HepG2 (cell line): ENCODE data around the gene GFOD1. TPM values are rescaled to one million over a fixed set of nuclear protein-coding genes. Genes with fewer than 3 reads are reported as not detected.

Experiments used
- ATAC-seq: fragments of 200-7000 bp; cut with Tn5 transposase; 3 replicates; pipeline ENCODE4 v1.9.1; 2020; ENCODE audit warnings: mild to moderate bottlenecking, moderate library complexity
- BruUV-seq: library from RNA; stranded (reverse); fragments of 400-500 nt; replicated peaks from 2 replicates; lab custom pipeline; 2021; lab: Mats Ljungman, UMichigan
- CTCF ChIA-PET: fragments of 300-600 bp; formaldehyde crosslinking; extraction: SDS; loops from one replicate; lab custom pipeline; 2021; ENCODE audit warnings: low total read pairs, inconsistent platforms, low intra/inter-chr PET ratio; lab: Yijun Ruan, JAX
- POLR2A ChIA-PET: fragments of 350-600 bp; sonication (Branson Sonifier 250); formaldehyde crosslinking; loops from one replicate; lab custom pipeline; 2020; ENCODE audit warnings: antibody characterized with exemption, inconsistent platforms; lab: Yijun Ruan, JAX
- DNase-seq: peaks from one replicate; pipeline ENCODE4 v3.0.0-alpha.2; 2015; ENCODE audit warnings: low spot score
- FAIRE-seq: peaks from 3 replicates; lab custom pipeline; 2011; peaks lifted over from hg19 to GRCh38; lab: Jason Lieb, UNC
- H2AFZ ChIP-seq: one replicate; pipeline ENCODE4 v1.6.1; 2011; ENCODE audit warnings: low read length, inconsistent platforms
- H3K27ac ChIP-seq: fragments of 300-600 bp; 3 replicates; pipeline ENCODE4 v1.8.0; 2011; ENCODE audit warnings: mixed run types, mild to moderate bottlenecking, mixed read lengths, low read length, inconsistent platforms; ENCODE audit not compliant: insufficient read depth; ENCODE audit errors: extremely low read length
- H3K27me3 ChIP-seq, 2 experiments: fragments of 200-600 bp in 1 of 2; 2 replicates in 1 of 2; 3 replicates in 1 of 2; pipeline versions ENCODE4 v1.6.0 to v1.8.0; 2011; ENCODE audit warnings: low read length in 2 of 2, mild to moderate bottlenecking in 2 of 2, moderate library complexity in 2 of 2, inconsistent platforms in 1 of 2; ENCODE audit not compliant: insufficient read depth in 2 of 2, control insufficient read depth in 1 of 2
- H3K36me3 ChIP-seq, 2 experiments: fragments of 200-600 bp in 1 of 2; replicated peaks in 1 of 2; 2 replicates in 1 of 2; 3 replicates in 1 of 2; pipeline versions ENCODE4 v1.5.1 to v1.8.0; 2011; ENCODE audit warnings: low read length in 2 of 2, inconsistent platforms in 1 of 2; ENCODE audit not compliant: insufficient read depth in 2 of 2, control insufficient read depth in 1 of 2
- H3K4me1 ChIP-seq: 2 replicates; pipeline ENCODE4 v1.5.1; 2012; ENCODE audit warnings: low read length, inconsistent platforms; ENCODE audit not compliant: insufficient read depth
- H3K4me2 ChIP-seq: 2 replicates; pipeline ENCODE4 v1.6.0; 2011; ENCODE audit warnings: low read depth, low read length, inconsistent platforms
- H3K4me3 ChIP-seq, 3 experiments: fragments of 200-600 bp in 1 of 3; sonication (generic), shearing (Covaris generic) in 1 of 3; replicated peaks in 1 of 3; 2 replicates each; pipeline ENCODE4 v1.5.1; 2011 to 2016; ENCODE audit warnings: low read length in 3 of 3, inconsistent platforms in 2 of 3, low read depth in 2 of 3, mild to moderate bottlenecking in 2 of 3, control low read depth in 1 of 3, mixed read lengths in 1 of 3; ENCODE audit not compliant: insufficient read depth in 1 of 3
- H3K79me2 ChIP-seq: one replicate; pipeline ENCODE4 v1.6.1; 2011; ENCODE audit warnings: low read length, inconsistent platforms; ENCODE audit not compliant: insufficient read depth
- H3K9ac ChIP-seq: 2 replicates; pipeline ENCODE4 v1.6.0; 2011; ENCODE audit warnings: mild to moderate bottlenecking, low read depth, low read length, inconsistent platforms; ENCODE audit not compliant: insufficient read depth
- H3K9me3 ChIP-seq: 2 replicates; pipeline ENCODE4 v1.5.1; 2012; ENCODE audit warnings: mild to moderate bottlenecking, low read length
- H4K20me1 ChIP-seq: 2 replicates; pipeline ENCODE4 v1.6.0; 2011; ENCODE audit warnings: inconsistent platforms, mild to moderate bottlenecking, low read length, moderate library complexity; ENCODE audit not compliant: insufficient read depth
- KLF6 ChIP-seq: IDR thresholded peaks from 2 replicates; pipeline ENCODE4 v1.8.0; 2016; ENCODE audit warnings: missing biosample characterization, missing genetic modification reagents
- NFE2 ChIP-seq: sonication (generic); formaldehyde crosslinking; IDR thresholded peaks from 2 replicates; pipeline ENCODE4 v1.4.0; 2020; ENCODE audit warnings: missing genetic modification reagents
- NFE2L2 ChIP-seq: fragments of 150-350 bp; IDR thresholded peaks from 2 replicates; pipeline ENCODE4 v1.6.1; 2014; ENCODE audit warnings: low read length
- PRDM15 ChIP-seq: sonication (generic); formaldehyde crosslinking; IDR thresholded peaks from 2 replicates; pipeline ENCODE4 v1.4.0; 2020; ENCODE audit warnings: missing genetic modification reagents
- RORA ChIP-seq: sonication (generic); formaldehyde crosslinking; IDR thresholded peaks from 2 replicates; pipeline ENCODE4 v1.5.0; 2020; ENCODE audit warnings: mild to moderate bottlenecking, missing genetic modification reagents, moderate library complexity
- WGBS: methylation state at CpG from one replicate; pipeline ENCODE4 v1.1.6; 2017; ENCODE audit warnings: low lambda C conversion rate; 5-methylcytosine and 5-hydroxymethylcytosine counted together
- in situ Hi-C: cut with HindIII; loops from 2 replicates; pipeline ENCODE4 v1.10.0; 2017; ENCODE audit warnings: low pct_unique_long_range_greater_than_20kb; ENCODE audit not compliant: extremely low pct_ligation_motif_present
- intact Hi-C: fragments of 100-400 bp; cut with micrococcal nuclease; formaldehyde crosslinking; loops from one replicate; pipeline ENCODE4 v1.10.0; 2022; ENCODE audit not compliant: unreplicated experiment
- polyA plus RNA-seq, 8 experiments: library from polyadenylated mRNA; depleted of rRNA in 3 of 8; stranded (reverse) in 7 of 8; unstranded in 1 of 8; fragments of >200 nt; fragmentation: Illumina TruSeq in 4 of 8; extraction: Trizol in 4 of 8; gene quantifications; 2 replicates each; pipeline versions ENCODE4 v1.2.1 to v1.2.3, GENCODE V29; 2011 to 2016; ENCODE audit warnings: low read depth in 4 of 8, missing spikeins in 1 of 8, mixed read lengths in 1 of 8; ENCODE audit not compliant: insufficient read depth in 1 of 8
- total RNA-seq, 5 experiments: library from RNA; depleted of rRNA; stranded (reverse); fragments of >200 nt; fragmentation: Illumina TruSeq; extraction: Trizol; gene quantifications; 2 replicates each; pipeline ENCODE4 v1.2.3, GENCODE V29; 2016; ENCODE audit warnings: low read depth in 1 of 5
- TF ChIP-seq, protein P1 (sequence below): sonication (generic); formaldehyde crosslinking; IDR thresholded peaks from 2 replicates; pipeline ENCODE4 v1.4.0; 2020; ENCODE audit warnings: missing genetic modification reagents, borderline replicate concordance
- TF ChIP-seq, protein P2 (sequence below): sonication (generic); formaldehyde crosslinking; IDR thresholded peaks from 2 replicates; pipeline ENCODE4 v1.8.1; 2023; ENCODE audit warnings: mild to moderate bottlenecking, missing genetic modification reagents

GFOD1 gene
- total and polyA plus RNA-seq, 2 of the 13 experiments (the other 11 are each of a cell fraction or from before 2014, with no cell fraction given) = 1.9 to 6.4 TPM

GRCh38 chr6:13396241-13396792 is 91.1 kb downstream of the GFOD1 start (continued):
- TF ChIP-seq PRDM15 (CRISPR knock-in tag) = no peak
- TF ChIP-seq, protein P1, sequence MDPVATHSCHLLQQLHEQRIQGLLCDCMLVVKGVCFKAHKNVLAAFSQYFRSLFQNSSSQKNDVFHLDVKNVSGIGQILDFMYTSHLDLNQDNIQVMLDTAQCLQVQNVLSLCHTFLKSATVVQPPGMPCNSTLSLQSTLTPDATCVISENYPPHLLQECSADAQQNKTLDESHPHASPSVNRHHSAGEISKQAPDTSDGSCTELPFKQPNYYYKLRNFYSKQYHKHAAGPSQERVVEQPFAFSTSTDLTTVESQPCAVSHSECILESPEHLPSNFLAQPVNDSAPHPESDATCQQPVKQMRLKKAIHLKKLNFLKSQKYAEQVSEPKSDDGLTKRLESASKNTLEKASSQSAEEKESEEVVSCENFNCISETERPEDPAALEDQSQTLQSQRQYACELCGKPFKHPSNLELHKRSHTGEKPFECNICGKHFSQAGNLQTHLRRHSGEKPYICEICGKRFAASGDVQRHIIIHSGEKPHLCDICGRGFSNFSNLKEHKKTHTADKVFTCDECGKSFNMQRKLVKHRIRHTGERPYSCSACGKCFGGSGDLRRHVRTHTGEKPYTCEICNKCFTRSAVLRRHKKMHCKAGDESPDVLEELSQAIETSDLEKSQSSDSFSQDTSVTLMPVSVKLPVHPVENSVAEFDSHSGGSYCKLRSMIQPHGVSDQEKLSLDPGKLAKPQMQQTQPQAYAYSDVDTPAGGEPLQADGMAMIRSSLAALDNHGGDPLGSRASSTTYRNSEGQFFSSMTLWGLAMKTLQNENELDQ (CRISPR knock-in tag) = no peak
- TF ChIP-seq KLF6 (CRISPR knock-in tag) = no peak

GRCh38 chr6:13395272-13396237 is 91.8 kb downstream of the GFOD1 start:
- Histone ChIP-seq H3K4me3 (no peak overlapping the region), H3K9ac (no peak overlapping the region), H4K20me1 (no peaks in the 10 kb centered on the region), H2AFZ (no peak overlapping the region), H3K27ac (no peak overlapping the region), H3K9me3 (no peaks in the 10 kb centered on the region), H3K27me3 (no peaks in the 10 kb centered on the region), H3K79me2 (no peaks in the 10 kb centered on the region)
- WGBS = 82% methylated on average over 10 of the region's 12 CpGs
- BruUV-seq = no TSS peak
- in situ Hi-C loops = no loop called here
- ChIA-PET POLR2A (interaction anchor here (1.0 kb wide), 1 partner anchor 12 kb away, joined by 3 read pairs; no protein-coding TSS in a partner anchor), CTCF (no interaction called here)
- intact Hi-C loops = no loop called here
- DNase-seq = peak; percentile 59
- FAIRE-seq = no peak
- TF ChIP-seq NFE2L2 = peak; percentile 72
- TF ChIP-seq, protein P2, sequence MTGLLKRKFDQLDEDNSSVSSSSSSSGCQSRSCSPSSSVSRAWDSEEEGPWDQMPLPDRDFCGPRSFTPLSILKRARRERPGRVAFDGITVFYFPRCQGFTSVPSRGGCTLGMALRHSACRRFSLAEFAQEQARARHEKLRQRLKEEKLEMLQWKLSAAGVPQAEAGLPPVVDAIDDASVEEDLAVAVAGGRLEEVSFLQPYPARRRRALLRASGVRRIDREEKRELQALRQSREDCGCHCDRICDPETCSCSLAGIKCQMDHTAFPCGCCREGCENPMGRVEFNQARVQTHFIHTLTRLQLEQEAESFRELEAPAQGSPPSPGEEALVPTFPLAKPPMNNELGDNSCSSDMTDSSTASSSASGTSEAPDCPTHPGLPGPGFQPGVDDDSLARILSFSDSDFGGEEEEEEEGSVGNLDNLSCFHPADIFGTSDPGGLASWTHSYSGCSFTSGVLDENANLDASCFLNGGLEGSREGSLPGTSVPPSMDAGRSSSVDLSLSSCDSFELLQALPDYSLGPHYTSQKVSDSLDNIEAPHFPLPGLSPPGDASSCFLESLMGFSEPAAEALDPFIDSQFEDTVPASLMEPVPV (CRISPR knock-in tag) = no peak
- peak; percentile 79 for TF ChIP-seq NFE2 (CRISPR knock-in tag)
- no peak for TF ChIP-seq RORA (CRISPR knock-in tag)
- TF ChIP-seq, all 625 proteins: peak for 2
- peaks cover 20% of the 10 kb centered on the region for H3K4me1 ChIP-seq
- peak; percentile 48 for ATAC-seq
- H3K36me3 ChIP-seq = no peaks in the 10 kb centered on the region
- H3K4me2 ChIP-seq = no peak overlapping the region
